ENCODE data around the gene BCAS3. TPM values are rescaled to one million over a fixed set of nuclear protein-coding genes. Genes with fewer than 3 reads are reported as not detected.

BCAS3 gene
- total RNA-seq, 1 experiment from 2014 or later = 26.3 TPM

DNA sequence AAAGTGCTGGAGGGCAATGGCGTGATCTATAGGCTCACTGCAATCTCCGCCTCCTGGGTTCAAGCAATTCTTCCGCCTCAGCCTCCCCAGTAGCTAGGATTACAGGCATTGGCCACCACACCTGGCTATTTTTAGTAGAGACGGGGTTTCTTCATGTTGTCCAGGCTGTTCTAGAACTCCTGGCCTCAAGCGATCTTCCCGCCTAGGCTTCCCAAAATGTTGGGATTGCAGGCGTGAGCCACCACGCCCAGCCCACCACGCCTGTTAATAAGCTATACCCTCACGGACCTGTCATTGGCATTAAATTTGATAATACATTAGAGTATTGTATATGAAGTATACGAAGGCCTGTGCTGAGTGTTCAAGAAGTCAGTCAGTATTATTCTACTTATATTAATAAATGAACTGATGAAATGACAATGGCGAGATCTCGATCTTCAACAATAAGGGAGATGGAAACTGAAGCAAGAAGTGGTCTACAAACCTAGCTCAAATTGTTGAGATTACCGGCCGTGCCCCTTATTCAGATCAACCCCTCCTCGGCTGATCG lies 818 bp upstream of the BCAS3 start:
- no peaks in the 10 kb centered on the region for H3K79me2 ChIP-seq (ENCODE audit: insufficient read depth, low read length)
- TF ChIP-seq POLR2AphosphoS5 (IDR thresholded peaks at IDR 0.05; ENCODE audit: low read depth, low read length) = peak; percentile 79
- no peak for TF ChIP-seq ZFX (IDR thresholded peaks at IDR 0.05)
- H3K27ac ChIP-seq (ENCODE audit: low read depth, low read length) = no peak overlapping the region
- H2AFZ ChIP-seq (ENCODE audit: low read depth, low read length, poor library complexity, severe bottlenecking) = peak overlapping the region; percentile 81
- no peaks in the 10 kb centered on the region for H4K20me1 ChIP-seq (ENCODE audit: insufficient read depth)
- no peaks in the 10 kb centered on the region for H3K36me3 ChIP-seq (ENCODE audit: control insufficient read depth in 1 of 2, insufficient read depth in 2 of 2, low read length in 2 of 2)
- ChIA-PET POLR2A (interaction anchor here (1.0 to 1.1 kb wide), 2 partner anchors 8 to 10 kb away, joined by 3 to 4 read pairs; no protein-coding TSS in a partner anchor), CTCF (interaction anchor here (1.1 to 1.4 kb wide), 3 partner anchors 9 to 717 kb away, joined by 3 to 6 read pairs (median 5); no protein-coding TSS in a partner anchor), RAD21 (ENCODE audit: low non-redundant PET in 1 of 2, low total read pairs in 2 of 2, uncharacterized antibody in 2 of 2, unreplicated experiment in 2 of 2) (no interaction called here)
- BruUV-seq (replicated peaks) = TSS peak; percentile 77
- no peaks in the 10 kb centered on the region for H3K9me2 ChIP-seq (ENCODE audit: insufficient read depth)
- H3K4me3 ChIP-seq (replicated peaks in 1 of 2; ENCODE audit: low read depth in 1 of 2, low read length in 2 of 2) = peak overlapping the region; percentile 72 to 89
- H3K4me1 ChIP-seq (ENCODE audit: control insufficient read depth in 1 of 2, insufficient read depth in 2 of 2, low read length in 2 of 2) = peaks cover 6 to 13% of the 10 kb centered on the region in 2 experiments; a peak in 3 of 4 replicates
- intact Hi-C loops (cut with micrococcal nuclease) = no loop called here
- peak overlapping the region; percentile 84 for H3K4me2 ChIP-seq (ENCODE audit: low read length)
- peak overlapping the region; percentile 22 for H3K9ac ChIP-seq (ENCODE audit: low read length)
- H3K27me3 ChIP-seq (ENCODE audit: insufficient read depth, low read length) = no peaks in the 10 kb centered on the region
- DNase-seq (ENCODE audit: low read depth, low spot score) = no peak
- no peak for ATAC-seq
- no peaks in the 10 kb centered on the region for H3K9me3 ChIP-seq (ENCODE audit: control insufficient read depth in 1 of 2, insufficient read depth in 1 of 2, low read depth in 1 of 2, low read length in 2 of 2)

GRCh38 chr17:60678118-60678444 lies 430 bp downstream of the BCAS3 start:
- peak overlapping the region; percentile 72 to 89 for H3K4me3 ChIP-seq (replicated peaks in 1 of 2; ENCODE audit: low read depth in 1 of 2, low read length in 2 of 2)
- no TSS peak for BruUV-seq (replicated peaks)
- no peaks in the 10 kb centered on the region for H3K79me2 ChIP-seq (ENCODE audit: insufficient read depth, low read length)
- CTCF ChIA-PET = interaction anchor here (0.7 to 1.4 kb wide), 4 partner anchors 10 to 716 kb away, joined by 3 to 6 read pairs (median 4); no protein-coding TSS in a partner anchor
- H3K36me3 ChIP-seq (ENCODE audit: control insufficient read depth in 1 of 2, insufficient read depth in 2 of 2, low read length in 2 of 2) = no peaks in the 10 kb centered on the region
- RAD21 ChIA-PET (ENCODE audit: low non-redundant PET in 1 of 2, low total read pairs in 2 of 2, uncharacterized antibody in 2 of 2, unreplicated experiment in 2 of 2) = no interaction called here
- peak overlapping the region; percentile 11; the same call in 1 of the 2 replicates for H3K27ac ChIP-seq (ENCODE audit: low read depth, low read length)
- TF ChIP-seq SIN3A (IDR thresholded peaks at IDR 0.05; ENCODE audit: low read depth) (0 out of 2 replicates have a peak, but pooled peaks have one; percentile 1), ATF3 (IDR thresholded peaks at IDR 0.05) (no peak), SRF (IDR thresholded peaks at IDR 0.05; ENCODE audit: low read depth) (no peak), SP1 (IDR thresholded peaks at IDR 0.05; ENCODE audit: low read depth) (no peak), EZH2 (IDR thresholded peaks at IDR 0.05) (no peak), ZFX (IDR thresholded peaks at IDR 0.05) (no peak), FOSL1 (IDR thresholded peaks at IDR 0.05; ENCODE audit: low read depth) (no peak)
- ATAC-seq (no peak; the same call in 1 of the 2 replicates), DNase-seq (ENCODE audit: low read depth, low spot score) (no peak)
- peak overlapping the region; percentile 49 for H2AFZ ChIP-seq (ENCODE audit: low read depth, low read length, poor library complexity, severe bottlenecking)
- no peaks in the 10 kb centered on the region for H3K27me3 ChIP-seq (ENCODE audit: insufficient read depth, low read length)
- peak overlapping the region; percentile 84 for H3K4me2 ChIP-seq (ENCODE audit: low read length)
- peaks cover 14 to 26% of the 10 kb centered on the region in 2 experiments for H3K4me1 ChIP-seq (ENCODE audit: control insufficient read depth in 1 of 2, insufficient read depth in 2 of 2, low read length in 2 of 2)
- no peaks in the 10 kb centered on the region for H3K9me2 ChIP-seq (ENCODE audit: insufficient read depth)
- no peaks in the 10 kb centered on the region for H4K20me1 ChIP-seq (ENCODE audit: insufficient read depth)
- intact Hi-C loops (cut with micrococcal nuclease) = no loop called here
- POLR2A ChIA-PET = interaction anchor here (0.9 to 1.1 kb wide), 3 partner anchors 8 to 11 kb away, joined by 3 to 4 read pairs (median 3); no protein-coding TSS in a partner anchor
- H3K9me3 ChIP-seq (ENCODE audit: control insufficient read depth in 1 of 2, insufficient read depth in 1 of 2, low read depth in 1 of 2, low read length in 2 of 2) = no peaks in the 10 kb centered on the region
- peak overlapping the region; percentile 71 for H3K9ac ChIP-seq (ENCODE audit: low read length)

All from HCT116 (cell line).